ENCODE measurements around the gene ARMC5.

Gene ARMC5

GRCh38 chr16:31471241-31471874 lies 12.1 kb downstream of the ARMC5 start:
- Histone ChIP-seq H3K4me2 (ENCODE audit: low read length) (no peak overlapping the region), H2AFZ (ENCODE audit: low read depth, low read length) (no peak overlapping the region), H3K4me1 (ENCODE audit: low read length) (0 out of 2 replicates have a peak, but pooled peaks cover 3% of the 10 kb centered on the region), H3K27me3 (ENCODE audit: low read depth, low read length) (no peaks in the 10 kb centered on the region), H3K79me2 (ENCODE audit: low read length) (no peaks in the 10 kb centered on the region), H3K9ac (ENCODE audit: low read length) (no peak overlapping the region), H3K36me3 (replicated peaks; ENCODE audit: low read depth, low read length) (no peaks in the 10 kb centered on the region), H3K4me3 (ENCODE audit: low read length) (no peak overlapping the region), H3K9me3 (ENCODE audit: insufficient read depth, low read length) (no peaks in the 10 kb centered on the region), H3K27ac (ENCODE audit: low read length) (no peak overlapping the region), H4K20me1 (ENCODE audit: insufficient read depth, low read length) (no peaks in the 10 kb centered on the region)
- TF ChIP-seq CTCF (IDR thresholded peaks at IDR 0.05; ENCODE audit: low read depth, low read length) (no peak), EZH2phosphoT487 (IDR thresholded peaks at IDR 0.05; ENCODE audit: low read depth) (no peak)

- H3K79me2 ChIP-seq (ENCODE audit: low read length), result no peaks in the 10 kb centered on the region
- no peaks in the 10 kb centered on the region for H3K27me3 ChIP-seq (ENCODE audit: low read depth, low read length)
- TF ChIP-seq EZH2phosphoT487 (IDR thresholded peaks at IDR 0.05; ENCODE audit: low read depth) (no peak), CTCF (IDR thresholded peaks at IDR 0.05; ENCODE audit: low read depth, low read length) (no peak)
- H3K4me2 ChIP-seq (ENCODE audit: low read length), result no peak within 1 kb of the TSS
- H3K4me1 ChIP-seq (ENCODE audit: low read length), result 0 out of 2 replicates have a peak, but pooled peaks cover 3% of the 10 kb centered on the region
- no peaks in the 10 kb centered on the region for H4K20me1 ChIP-seq (ENCODE audit: insufficient read depth, low read length)
- no peak within 1 kb of the TSS for H2AFZ ChIP-seq (ENCODE audit: low read depth, low read length)
- no peak within 1 kb of the TSS for H3K4me3 ChIP-seq (ENCODE audit: low read length)
- H3K36me3 ChIP-seq (replicated peaks; ENCODE audit: low read depth, low read length), result no peaks in the 10 kb centered on the region
- no peak within 1 kb of the TSS for H3K9ac ChIP-seq (ENCODE audit: low read length)
- H3K27ac ChIP-seq (ENCODE audit: low read length), result no peak within 1 kb of the TSS
- no peaks in the 10 kb centered on the region for H3K9me3 ChIP-seq (ENCODE audit: insufficient read depth, low read length)
Observed at GRCh38 chr16:31471875-31472708, 12.8 kb downstream of the ARMC5 start, which contains the start of gene TGFB1I1. TGFB1I1 (plus strand) TSS chr16:31472152; CDS start chr16:31472189, 37 bp downstream.

- Histone ChIP-seq H2AFZ (ENCODE audit: low read depth, low read length) (no peak overlapping the region), H3K4me1 (ENCODE audit: low read length) (0 out of 2 replicates have a peak, but pooled peaks cover 3% of the 10 kb centered on the region), H3K27me3 (ENCODE audit: low read depth, low read length) (no peaks in the 10 kb centered on the region), H3K36me3 (replicated peaks; ENCODE audit: low read depth, low read length) (no peaks in the 10 kb centered on the region), H3K4me3 (ENCODE audit: low read length) (no peak overlapping the region), H3K9ac (ENCODE audit: low read length) (no peak overlapping the region), H3K9me3 (ENCODE audit: insufficient read depth, low read length) (no peaks in the 10 kb centered on the region), H3K79me2 (ENCODE audit: low read length) (no peaks in the 10 kb centered on the region), H3K4me2 (ENCODE audit: low read length) (no peak overlapping the region), H4K20me1 (ENCODE audit: insufficient read depth, low read length) (no peaks in the 10 kb centered on the region), H3K27ac (ENCODE audit: low read length) (no peak overlapping the region)
- TF ChIP-seq CTCF (IDR thresholded peaks at IDR 0.05; ENCODE audit: low read depth, low read length), result no peak
- TF ChIP-seq EZH2phosphoT487 (IDR thresholded peaks at IDR 0.05; ENCODE audit: low read depth), result no peak
Observed at GRCh38 chr16:31472709-31473203, 13.5 kb downstream of the ARMC5 start.
